NCI-H1694 (cell line): Measurements from ENCODE around the gene DMGDH.

ENCODE experiments used
- DNase-seq: peaks from one replicate; lab custom pipeline; 2025; lab: John Stamatoyannopoulos, UW

Gene DMGDH

GRCh38 chr5:79062436-79062835, 7.0 kb downstream of the DMGDH start:
- DNase-seq: no peak

GRCh38 chr5:79059674-79060073, 9.8 kb downstream of the DMGDH start:
- no peak for DNase-seq

- no peak for DNase-seq
These were observed 12.6 kb downstream of the DMGDH start for GRCh38 chr5:79056847-79057246.

GRCh38 chr5:79055017-79055416, 14.5 kb downstream of the DMGDH start:
- DNase-seq: no peak

- no peak for DNase-seq
These were observed 16.2 kb downstream of the DMGDH start for GRCh38 chr5:79053321-79053720.

- DNase-seq: no peak
These were observed 19.0 kb downstream of the DMGDH start for GRCh38 chr5:79050498-79050897.

- no peak for DNase-seq
These were observed 21.0 kb downstream of the DMGDH start for GRCh38 chr5:79048437-79048836.

GRCh38 chr5:79047199-79047598, 22.3 kb downstream of the DMGDH start:
- no peak for DNase-seq

- no peak for DNase-seq
These were observed 27.3 kb downstream of the DMGDH start for GRCh38 chr5:79042188-79042587.

GRCh38 chr5:79036769-79037168, 32.7 kb downstream of the DMGDH start:
- DNase-seq: no peak

GRCh38 chr5:79035237-79035636, 34.2 kb downstream of the DMGDH start:
- no peak for DNase-seq

- no peak for DNase-seq
These were observed 36.7 kb downstream of the DMGDH start for GRCh38 chr5:79032782-79033181.

GRCh38 chr5:79032031-79032695, 37.3 kb downstream of the DMGDH start:
- DNase-seq: no peak

- no peak for DNase-seq
These were observed 38.0 kb downstream of the DMGDH start for GRCh38 chr5:79031485-79031867.

- DNase-seq: no peak
These were observed 38.6 kb downstream of the DMGDH start for GRCh38 chr5:79030663-79031484.

- peak; percentile 39 for DNase-seq
These were observed 44.4 kb downstream of the DMGDH start for GRCh38 chr5:79025054-79025472.

GRCh38 chr5:79023947-79024346, 45.5 kb downstream of the DMGDH start:
- DNase-seq: no peak

- DNase-seq: peak; percentile 55
These were observed 46.1 kb downstream of the DMGDH start for GRCh38 chr5:79023348-79023747.

GRCh38 chr5:79022771-79023170, 46.7 kb downstream of the DMGDH start:
- DNase-seq: peak; percentile 15

- no peak for DNase-seq
These were observed 47.7 kb downstream of the DMGDH start for GRCh38 chr5:79021753-79022152.

GRCh38 chr5:79020861-79021561, 48.5 kb downstream of the DMGDH start:
- peak; percentile 35 for DNase-seq

GRCh38 chr5:79014631-79015030, 54.8 kb downstream of the DMGDH start:
- no peak for DNase-seq

GRCh38 chr5:79011869-79012268, 57.6 kb downstream of the DMGDH start:
- no peak for DNase-seq
